GM23338 (cell line): ENCODE results near the gene MRNIP.

ENCODE experiments used
- CTCF ChIP-seq, 2 experiments: fragments of 200-600 bp in 1 of 2; sonication (generic) in 1 of 2; conservative IDR thresholded peaks; 2 replicates each; pipeline versions ENCODE4 v1.5.1 to v1.6.1; 2016 to 2017; ENCODE audit warnings: antibody characterized with exemption in 2 of 2, low read depth in 2 of 2, mild to moderate bottlenecking in 2 of 2, moderate library complexity in 1 of 2
- EZH2 ChIP-seq: fragments of 200-600 bp; sonication (generic); IDR thresholded peaks from one replicate; pipeline ENCODE4 v1.8.0; 2017; ENCODE audit warnings: antibody characterized with exemption, mild to moderate bottlenecking, low read depth; ENCODE audit not compliant: unreplicated experiment
- POLR2AphosphoS5 ChIP-seq: IDR thresholded peaks from 2 replicates; pipeline ENCODE4 v1.6.1; 2016; ENCODE audit warnings: antibody characterized with exemption, low read depth
- ZNF331 ChIP-seq: fragments of 250-450 bp; sonication (Bioruptor Pico); IDR thresholded peaks from 2 replicates; pipeline ENCODE4 v1.5.0; 2020; ENCODE audit warnings: low read depth, mild to moderate bottlenecking, moderate library complexity

- TF ChIP-seq ZNF331 (CRISPR knock-in tag) (no peak), CTCF (conservative IDR thresholded peaks at IDR 0.05; ENCODE audit: low read depth in 2 of 2) (no peak), POLR2AphosphoS5 (no peak), EZH2 (no peak)
These were observed 46.0 kb upstream of the MRNIP start for GRCh38 chr5:179904463-179905160.
